Measurements from ENCODE around the gene SRCAP. TPM values are rescaled to one million over a fixed set of nuclear protein-coding genes. Genes with fewer than 3 reads are reported as not detected.

The SRCAP gene
- total RNA-seq, 4 donors from 2014 or later, result 17.2 to 42.6 (median 31.0) TPM

DNA sequence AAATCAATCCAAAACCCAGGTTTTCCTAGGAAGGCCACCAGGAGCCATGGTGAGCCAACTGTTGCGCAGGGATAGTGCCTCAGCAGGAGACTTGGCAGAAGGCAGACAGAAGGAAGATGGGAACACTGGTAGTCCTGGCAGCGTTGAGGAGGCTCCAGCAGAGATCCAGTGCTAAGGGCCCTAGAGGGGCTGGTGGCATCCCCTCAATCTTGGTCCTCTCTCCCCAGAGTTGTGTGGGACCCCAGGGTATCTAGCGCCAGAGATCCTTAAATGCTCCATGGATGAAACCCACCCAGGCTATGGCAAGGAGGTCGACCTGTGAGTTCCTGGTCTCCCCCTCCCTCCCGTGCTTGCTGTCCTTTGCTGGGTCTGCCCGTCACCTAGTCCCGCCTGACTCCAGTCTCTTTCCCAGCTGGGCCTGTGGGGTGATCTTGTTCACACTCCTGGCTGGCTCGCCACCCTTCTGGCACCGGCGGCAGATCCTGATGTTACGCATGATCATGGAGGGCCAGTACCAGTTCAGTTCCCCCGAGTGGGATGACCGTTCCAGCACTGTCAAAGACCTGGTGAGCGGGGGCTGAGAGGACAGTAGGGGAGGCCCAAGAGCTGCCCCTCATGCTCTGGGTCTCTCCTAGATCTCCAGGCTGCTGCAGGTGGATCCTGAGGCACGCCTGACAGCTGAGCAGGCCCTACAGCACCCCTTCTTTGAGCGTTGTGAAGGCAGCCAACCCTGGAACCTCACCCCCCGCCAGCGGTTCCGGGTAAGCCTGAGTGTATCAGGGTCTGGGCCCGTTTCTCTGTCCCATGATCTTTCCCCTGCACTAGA is 57.2 kb downstream of the SRCAP start:
- no peak for DNase-seq (ENCODE audit: low spot score in 2 of 2)
- Histone ChIP-seq H3K4me3 (no peak overlapping the region), H3K36me3 (peaks cover 0 to 82% (median 10%) of the 10 kb centered on the region in 3 donors), H3K9me3 (no peaks in the 10 kb centered on the region), H3K27me3 (no peaks in the 10 kb centered on the region), H3K4me1 (peaks cover 0 to 9% (median 3%) of the 10 kb centered on the region in 4 donors), H3K27ac (no peak overlapping the region)
- WGBS, 2 donors, result 92 to 94% methylated on average over 17 to 18 of the region's 20 CpGs
- TF ChIP-seq POLR2A (IDR thresholded peaks at IDR 0.05), result no peak
- TF ChIP-seq, protein P1, sequence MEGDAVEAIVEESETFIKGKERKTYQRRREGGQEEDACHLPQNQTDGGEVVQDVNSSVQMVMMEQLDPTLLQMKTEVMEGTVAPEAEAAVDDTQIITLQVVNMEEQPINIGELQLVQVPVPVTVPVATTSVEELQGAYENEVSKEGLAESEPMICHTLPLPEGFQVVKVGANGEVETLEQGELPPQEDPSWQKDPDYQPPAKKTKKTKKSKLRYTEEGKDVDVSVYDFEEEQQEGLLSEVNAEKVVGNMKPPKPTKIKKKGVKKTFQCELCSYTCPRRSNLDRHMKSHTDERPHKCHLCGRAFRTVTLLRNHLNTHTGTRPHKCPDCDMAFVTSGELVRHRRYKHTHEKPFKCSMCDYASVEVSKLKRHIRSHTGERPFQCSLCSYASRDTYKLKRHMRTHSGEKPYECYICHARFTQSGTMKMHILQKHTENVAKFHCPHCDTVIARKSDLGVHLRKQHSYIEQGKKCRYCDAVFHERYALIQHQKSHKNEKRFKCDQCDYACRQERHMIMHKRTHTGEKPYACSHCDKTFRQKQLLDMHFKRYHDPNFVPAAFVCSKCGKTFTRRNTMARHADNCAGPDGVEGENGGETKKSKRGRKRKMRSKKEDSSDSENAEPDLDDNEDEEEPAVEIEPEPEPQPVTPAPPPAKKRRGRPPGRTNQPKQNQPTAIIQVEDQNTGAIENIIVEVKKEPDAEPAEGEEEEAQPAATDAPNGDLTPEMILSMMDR (IDR thresholded peaks at IDR 0.05), result no peak
- TF ChIP-seq EP300 (IDR thresholded peaks at IDR 0.05), result no peak

DNA sequence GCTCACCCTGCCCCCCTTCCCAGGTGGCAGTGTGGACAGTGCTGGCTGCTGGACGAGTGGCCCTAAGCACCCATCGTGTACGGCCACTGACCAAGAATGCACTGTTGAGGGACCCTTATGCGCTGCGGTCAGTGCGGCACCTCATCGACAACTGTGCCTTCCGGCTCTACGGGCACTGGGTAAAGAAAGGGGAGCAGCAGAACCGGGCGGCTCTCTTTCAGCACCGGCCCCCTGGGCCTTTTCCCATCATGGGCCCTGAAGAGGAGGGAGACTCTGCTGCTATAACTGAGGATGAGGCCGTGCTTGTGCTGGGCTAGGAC is 57.8 kb downstream of the SRCAP start:
- Histone ChIP-seq H3K27me3 (no peaks in the 10 kb centered on the region), H3K27ac (no peak overlapping the region), H3K9me3 (no peaks in the 10 kb centered on the region), H3K36me3 (peaks cover 0 to 76% (median 5%) of the 10 kb centered on the region in 3 donors), H3K4me3 (no peak overlapping the region), H3K4me1 (peaks cover 0 to 13% (median 3%) of the 10 kb centered on the region in 4 donors)
- no peak for DNase-seq (ENCODE audit: low spot score in 2 of 2)
- no peak for TF ChIP-seq POLR2A (IDR thresholded peaks at IDR 0.05)
- TF ChIP-seq, protein P1 (IDR thresholded peaks at IDR 0.05), result no peak
- TF ChIP-seq EP300 (IDR thresholded peaks at IDR 0.05), result no peak
- WGBS, 2 donors, result 86 to 95% methylated on average over 5 to 12 of the region's 13 CpGs

DNA sequence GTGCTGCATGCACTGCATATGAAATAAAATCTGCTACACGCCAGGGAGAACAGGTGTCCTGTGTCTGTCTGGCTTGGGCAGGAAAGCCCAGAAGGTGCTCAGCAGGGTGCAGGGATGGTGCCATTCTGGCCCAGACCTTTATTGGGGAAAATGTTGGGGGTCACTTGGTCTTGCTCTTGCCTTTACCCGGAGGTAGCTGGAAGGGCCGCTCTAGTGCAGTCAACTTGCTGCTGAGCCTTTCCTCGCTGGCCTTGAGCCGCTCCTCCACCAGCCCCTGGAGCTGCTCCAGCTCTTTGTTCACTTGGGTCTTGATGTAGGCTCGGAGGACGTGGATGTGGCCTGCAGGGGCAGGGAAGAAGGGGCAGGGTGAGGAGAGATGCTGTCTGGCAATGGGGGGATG is 58.3 kb downstream of the SRCAP start:
- peaks cover 0 to 70% (median 5%) of the 10 kb centered on the region in 3 donors for H3K36me3 ChIP-seq
- H3K4me1 ChIP-seq, result peaks cover 0 to 13% (median 3%) of the 10 kb centered on the region in 4 donors
- no peaks in the 10 kb centered on the region for H3K27me3 ChIP-seq
- 78 to 86% methylated on average over 7 of the region's 7 CpGs for WGBS, 2 donors
- DNase-seq (ENCODE audit: low spot score in 2 of 2), result no peak
- H3K9me3 ChIP-seq, result no peaks in the 10 kb centered on the region
- no peak overlapping the region for H3K4me3 ChIP-seq
- TF ChIP-seq, protein P1 (IDR thresholded peaks at IDR 0.05), result no peak
- TF ChIP-seq POLR2A (IDR thresholded peaks at IDR 0.05) (no peak), EP300 (IDR thresholded peaks at IDR 0.05) (no peak)
- no peak overlapping the region for H3K27ac ChIP-seq

DNA sequence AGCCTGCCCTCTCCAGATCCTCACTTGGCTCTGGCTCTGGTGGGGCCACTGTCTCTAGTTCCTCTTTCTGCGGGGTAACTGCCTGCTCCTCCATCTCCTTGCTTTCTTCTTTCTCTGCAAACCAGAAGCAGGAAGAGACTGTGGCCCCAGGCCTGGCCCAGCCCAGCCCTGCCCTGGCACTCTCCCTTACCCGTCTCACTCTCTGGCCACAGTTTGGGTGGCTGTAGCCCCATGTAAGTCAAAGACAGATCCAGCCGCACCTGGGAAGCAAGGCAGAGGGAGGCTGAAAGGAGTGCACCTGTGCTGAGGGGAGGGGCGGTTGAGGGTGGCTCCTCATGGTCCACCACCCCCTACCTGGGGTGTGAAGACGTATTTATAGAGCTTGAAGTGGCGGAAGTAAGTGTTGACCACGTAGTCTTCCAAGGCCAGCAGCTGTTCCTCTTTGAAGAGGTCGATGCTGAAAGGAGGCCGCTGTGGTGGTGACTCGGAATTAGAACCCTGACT is 60.1 kb downstream of the SRCAP start:
- no peak for DNase-seq (ENCODE audit: low spot score in 2 of 2)
- peak overlapping the region in 1 of 4 donors; percentile 63 for H3K27ac ChIP-seq
- no peaks in the 10 kb centered on the region for H3K27me3 ChIP-seq
- peaks cover 3 to 29% (median 17%) of the 10 kb centered on the region in 4 donors for H3K4me1 ChIP-seq
- H3K9me3 ChIP-seq, result no peaks in the 10 kb centered on the region
- 79 to 87% methylated on average over 10 of the region's 10 CpGs for WGBS, 2 donors
- H3K4me3 ChIP-seq, result no peak overlapping the region
- H3K36me3 ChIP-seq, result peaks cover under 1 to 65% (median 1%) of the 10 kb centered on the region in 3 donors
- TF ChIP-seq EP300 (IDR thresholded peaks at IDR 0.05) (no peak), POLR2A (IDR thresholded peaks at IDR 0.05) (no peak)
- TF ChIP-seq, protein P1 (IDR thresholded peaks at IDR 0.05), result no peak

DNA sequence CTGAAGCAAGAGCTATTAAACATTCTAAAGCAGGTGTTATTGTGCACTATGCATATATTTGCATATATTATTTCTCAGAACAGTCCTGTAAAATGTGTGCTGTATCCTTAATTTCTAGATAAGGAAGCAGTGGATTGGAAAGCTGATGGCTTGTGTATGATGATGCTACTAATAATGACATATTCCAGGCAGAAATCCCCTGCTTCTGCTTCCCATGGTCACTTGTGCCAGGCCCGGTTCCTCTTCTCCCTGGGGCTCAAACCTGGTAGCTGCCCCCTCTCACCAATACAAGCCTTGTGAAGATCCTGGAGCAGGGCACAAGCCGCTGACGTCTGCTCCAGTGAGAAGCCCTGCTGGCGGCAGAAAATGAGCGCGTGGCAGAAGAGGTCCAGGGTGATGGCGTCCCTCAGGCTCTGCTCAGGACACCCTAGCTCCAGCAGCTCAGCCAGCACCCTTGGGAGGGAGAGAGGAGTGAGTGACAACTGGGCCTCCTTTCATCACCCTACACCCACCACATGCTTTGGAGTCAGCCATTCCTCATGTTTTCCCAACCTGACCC is 61.1 kb downstream of the SRCAP start:
- peaks cover 11 to 65% (median 12%) of the 10 kb centered on the region in 3 donors for H3K36me3 ChIP-seq
- H3K9me3 ChIP-seq, result no peaks in the 10 kb centered on the region
- no peak overlapping the region for H3K4me3 ChIP-seq
- H3K4me1 ChIP-seq, result peaks cover 3 to 35% (median 17%) of the 10 kb centered on the region in 4 donors
- no peak for DNase-seq (ENCODE audit: low spot score in 2 of 2)
- H3K27ac ChIP-seq, result no peak overlapping the region
- 84 to 85% methylated on average over 7 of the region's 7 CpGs for WGBS, 2 donors
- no peaks in the 10 kb centered on the region for H3K27me3 ChIP-seq
- no peak for TF ChIP-seq POLR2A (IDR thresholded peaks at IDR 0.05)
- TF ChIP-seq, protein P1 (IDR thresholded peaks at IDR 0.05), result no peak
- no peak for TF ChIP-seq EP300 (IDR thresholded peaks at IDR 0.05)
